NCI-H345 treated with DMSO at 0.1 percent for 48 hours (cell line): ENCODE measurements around the gene GGA3.

Source experiments
- DNase-seq: peaks from one replicate; lab custom pipeline; 2025; ENCODE audit not compliant: unreplicated experiment; lab: John Stamatoyannopoulos, UW

GGA3 gene

GRCh38 chr17:75250009-75250471 lies 11.4 kb downstream of the GGA3 start:
- DNase-seq, result no peak

DNA sequence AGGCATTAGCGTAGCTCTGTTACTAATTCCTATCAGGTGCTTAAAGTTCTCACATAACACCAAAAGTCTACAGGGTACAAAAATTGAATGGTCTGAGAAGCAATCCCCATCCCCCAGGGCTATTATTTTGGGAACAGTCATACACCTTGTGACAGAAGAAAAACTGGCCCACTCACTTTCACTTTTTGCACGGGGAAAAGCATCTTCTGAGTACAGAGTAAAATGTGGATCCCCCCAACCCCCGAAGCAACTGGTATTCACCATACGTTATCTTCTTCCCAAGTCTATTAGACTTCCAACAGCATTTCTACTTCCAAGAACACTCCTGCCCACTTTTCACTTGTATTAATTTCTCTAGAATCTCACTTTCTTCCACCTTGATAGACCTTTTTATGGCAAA lies 11.8 kb downstream of the GGA3 start:
- DNase-seq, result no peak

DNA sequence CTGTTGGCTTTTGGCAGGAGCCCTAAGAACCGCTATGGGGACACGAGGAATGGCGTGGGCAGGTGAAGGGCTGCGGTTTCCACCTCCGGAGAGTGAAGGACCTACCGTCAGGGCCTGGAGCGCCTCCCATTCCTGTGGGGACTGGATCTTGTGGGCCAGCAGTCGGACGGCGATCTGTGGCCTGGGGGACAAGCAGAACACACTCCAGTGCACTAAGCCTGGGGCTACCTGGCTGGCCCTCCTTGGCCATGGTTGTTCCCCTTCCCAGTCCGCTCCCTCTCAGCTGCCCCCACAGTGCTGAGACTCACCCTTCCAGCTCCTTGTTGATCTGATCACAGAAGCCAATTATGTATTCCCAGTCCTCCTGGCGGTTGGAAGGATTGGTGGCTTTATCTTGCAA lies 15.0 kb downstream of the GGA3 start:
- DNase-seq, result no peak

DNA sequence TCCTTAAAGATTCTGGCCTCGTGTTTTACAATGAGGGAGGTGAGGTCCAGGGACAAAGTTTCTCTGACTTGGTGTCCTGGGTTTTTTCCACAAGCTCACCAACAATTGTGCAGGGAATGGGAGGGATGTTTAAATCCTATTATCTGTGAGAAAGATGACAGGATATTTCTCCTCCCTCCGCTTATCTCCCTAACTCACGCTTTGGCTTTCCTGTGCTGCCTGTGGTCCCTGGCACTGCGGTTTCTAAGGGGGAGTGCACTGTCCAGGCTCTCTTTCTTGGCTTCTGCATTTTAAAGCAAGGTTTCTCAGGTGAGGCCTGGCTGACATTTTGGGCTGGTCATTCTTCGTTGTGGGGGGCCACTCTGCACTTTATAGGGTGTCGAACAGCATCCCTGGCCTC lies 16.4 kb downstream of the GGA3 start:
- DNase-seq, result no peak

GRCh38 chr17:75244133-75244866 lies 17.1 kb downstream of the GGA3 start:
- no peak for DNase-seq

DNA sequence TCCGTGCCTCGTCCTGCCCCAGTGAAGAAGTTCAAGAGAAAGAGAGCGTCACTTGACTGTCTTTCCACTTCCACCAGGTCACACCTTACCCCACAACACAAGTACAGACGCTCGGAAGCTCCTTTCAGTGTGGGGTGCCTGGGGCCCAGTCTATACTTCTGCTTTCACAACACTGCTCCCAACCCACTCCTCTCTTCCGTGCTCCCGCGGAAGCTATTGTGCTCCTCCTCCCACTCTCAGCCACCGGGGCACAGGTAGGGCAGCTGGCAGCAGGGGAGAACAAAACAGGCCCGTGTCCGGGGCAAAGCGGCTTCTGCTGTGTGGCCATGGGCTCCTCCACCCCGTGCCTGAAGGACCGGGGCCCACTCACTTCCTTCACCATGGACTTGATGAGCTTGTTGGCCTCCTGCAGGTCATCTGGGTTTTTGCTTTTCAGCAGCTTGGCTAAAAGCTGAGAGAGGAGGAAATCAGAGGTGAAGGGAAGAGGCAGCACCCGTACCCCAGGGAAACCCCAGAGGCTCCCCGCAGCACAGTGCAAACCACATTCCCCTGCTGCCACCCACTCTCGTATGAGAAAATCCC lies 18.9 kb downstream of the GGA3 start:
- no peak for DNase-seq

GRCh38 chr17:75241996-75242460 lies 19.4 kb downstream of the GGA3 start:
- DNase-seq, result no peak

DNA sequence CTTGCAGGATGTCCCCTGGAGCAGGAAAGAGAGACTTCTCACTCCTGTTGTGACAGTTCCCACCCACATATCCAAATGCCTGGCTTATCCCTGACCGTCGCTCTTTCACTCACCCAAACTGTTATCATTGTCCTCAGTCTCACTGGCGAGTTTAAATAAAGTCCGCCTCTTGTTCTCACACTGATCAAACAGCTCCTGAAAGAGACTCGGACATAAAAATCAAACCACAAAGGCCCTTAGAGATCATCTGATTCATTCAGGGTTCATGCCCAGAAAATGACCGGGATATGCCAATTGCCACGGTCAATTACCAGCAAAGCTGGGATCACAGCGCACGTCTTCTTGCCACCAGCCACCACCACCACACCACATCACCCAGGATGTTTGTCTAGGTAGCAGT lies 19.9 kb downstream of the GGA3 start:
- DNase-seq, result no peak

DNA sequence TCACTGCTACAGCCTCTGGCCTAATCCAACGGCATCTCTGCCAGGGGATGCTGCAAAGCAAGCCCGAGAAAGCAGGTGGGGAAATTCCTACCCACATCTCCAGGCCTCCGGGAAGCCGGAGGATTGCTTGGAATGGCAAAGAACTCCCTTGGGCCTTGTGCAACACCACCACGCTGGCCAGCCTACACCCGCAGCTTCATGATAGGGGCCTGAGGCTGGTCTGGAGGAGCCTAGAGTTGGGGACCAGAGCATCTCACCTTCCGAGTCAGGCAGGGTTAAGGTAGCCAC lies 20.3 kb downstream of the GGA3 start:
- no peak for DNase-seq

GRCh38 chr17:75240394-75241142 lies 20.8 kb downstream of the GGA3 start:
- DNase-seq, result no peak

- DNase-seq, result no peak
These were observed 21.5 kb downstream of the GGA3 start for GRCh38 chr17:75239778-75240393.

GRCh38 chr17:75239214-75239613 lies 22.2 kb downstream of the GGA3 start:
- DNase-seq, result no peak

- DNase-seq, result peak; percentile 39
These were observed 22.7 kb downstream of the GGA3 start for GRCh38 chr17:75238684-75239191.

DNA sequence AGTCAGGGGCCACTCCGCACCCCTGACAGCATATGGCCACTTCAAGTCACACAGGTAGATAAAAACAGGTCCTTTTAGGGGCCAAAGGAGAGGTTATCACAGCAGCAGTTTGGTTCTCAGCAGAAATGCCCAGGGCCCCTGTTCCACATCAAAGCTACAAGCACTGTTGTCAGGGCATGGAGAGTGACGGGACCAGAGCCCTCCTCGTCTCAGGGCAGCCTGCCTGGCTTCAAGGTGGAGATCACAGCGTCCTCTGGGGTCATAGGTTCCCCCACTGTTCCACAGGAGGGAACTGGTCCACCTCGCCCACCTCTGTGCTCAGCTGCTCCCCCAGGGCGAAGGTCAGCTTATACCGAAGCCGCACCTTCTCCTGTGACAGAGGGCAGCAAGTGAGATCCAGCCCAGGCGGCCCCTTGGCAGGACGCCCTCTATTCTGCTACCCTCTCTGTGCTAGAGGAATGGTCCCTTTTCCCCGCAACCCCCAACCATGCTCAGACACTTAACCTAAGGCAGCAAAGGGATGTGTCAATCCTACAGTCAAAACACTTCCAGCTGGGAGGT lies 23.3 kb downstream of the GGA3 start:
- no peak for DNase-seq

DNA sequence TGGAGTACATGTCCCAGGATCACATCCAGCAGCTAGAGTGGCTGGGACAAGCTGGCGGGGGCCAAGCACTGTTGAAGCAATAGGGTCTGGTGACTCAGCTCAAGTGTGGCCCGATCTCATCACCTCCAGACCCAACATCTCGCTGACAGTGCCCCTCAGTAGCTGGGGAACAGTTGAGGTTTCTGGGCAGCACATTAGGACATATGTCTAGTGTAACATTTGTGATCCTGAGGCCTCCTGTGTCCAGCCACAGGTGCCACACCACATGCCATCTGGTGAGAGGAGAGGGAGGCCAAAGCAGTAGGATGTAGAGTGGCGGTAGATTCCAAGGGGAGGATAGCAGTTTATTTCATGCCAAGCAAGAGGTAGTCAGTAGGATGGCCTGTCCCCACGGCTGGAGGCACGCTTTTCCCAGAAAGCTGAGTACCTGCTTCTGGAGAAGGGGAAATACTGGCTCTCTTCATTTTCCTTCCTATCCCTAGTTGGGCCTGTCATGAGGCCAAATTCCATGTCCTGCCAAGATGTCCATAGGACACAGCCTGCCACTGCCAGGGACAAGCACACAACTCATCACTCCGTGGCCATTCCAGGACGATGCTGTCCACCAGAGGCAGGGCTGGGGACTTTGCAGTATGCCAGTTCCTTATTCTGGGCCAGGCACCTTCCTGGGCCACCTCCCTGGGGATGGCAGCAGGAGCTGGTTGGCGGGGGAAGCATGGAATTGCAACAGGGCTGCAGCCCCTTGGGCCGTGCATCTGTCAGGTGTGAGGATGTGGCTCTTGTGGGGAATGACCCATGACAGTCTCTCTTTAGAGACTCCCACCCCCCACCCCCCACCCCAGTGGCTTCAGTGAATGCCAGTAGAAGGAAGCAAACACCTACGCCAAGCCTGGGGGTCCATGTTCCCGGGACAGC lies 24.0 kb downstream of the GGA3 start:
- DNase-seq, result no peak

DNA sequence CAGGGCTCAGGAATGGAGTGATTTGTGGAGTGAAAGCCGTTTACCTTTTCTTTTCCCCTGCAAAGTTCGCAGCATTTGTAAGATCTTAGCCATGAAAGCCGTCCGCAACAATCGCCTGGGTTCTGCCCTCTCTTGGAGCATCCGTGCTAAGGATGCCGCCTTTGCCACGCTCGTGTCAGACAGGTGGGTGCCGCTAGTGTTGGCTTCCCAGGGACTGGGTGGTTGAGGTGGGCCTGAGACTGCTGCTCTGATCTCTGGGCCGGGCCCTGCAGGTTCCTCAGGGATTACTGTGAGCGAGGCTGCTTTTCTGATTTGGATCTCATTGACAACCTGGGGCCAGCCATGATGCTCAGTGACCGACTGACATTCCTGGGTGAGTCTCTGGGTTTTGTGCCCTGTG lies 28.6 kb downstream of the GGA3 start:
- no peak for DNase-seq

DNA sequence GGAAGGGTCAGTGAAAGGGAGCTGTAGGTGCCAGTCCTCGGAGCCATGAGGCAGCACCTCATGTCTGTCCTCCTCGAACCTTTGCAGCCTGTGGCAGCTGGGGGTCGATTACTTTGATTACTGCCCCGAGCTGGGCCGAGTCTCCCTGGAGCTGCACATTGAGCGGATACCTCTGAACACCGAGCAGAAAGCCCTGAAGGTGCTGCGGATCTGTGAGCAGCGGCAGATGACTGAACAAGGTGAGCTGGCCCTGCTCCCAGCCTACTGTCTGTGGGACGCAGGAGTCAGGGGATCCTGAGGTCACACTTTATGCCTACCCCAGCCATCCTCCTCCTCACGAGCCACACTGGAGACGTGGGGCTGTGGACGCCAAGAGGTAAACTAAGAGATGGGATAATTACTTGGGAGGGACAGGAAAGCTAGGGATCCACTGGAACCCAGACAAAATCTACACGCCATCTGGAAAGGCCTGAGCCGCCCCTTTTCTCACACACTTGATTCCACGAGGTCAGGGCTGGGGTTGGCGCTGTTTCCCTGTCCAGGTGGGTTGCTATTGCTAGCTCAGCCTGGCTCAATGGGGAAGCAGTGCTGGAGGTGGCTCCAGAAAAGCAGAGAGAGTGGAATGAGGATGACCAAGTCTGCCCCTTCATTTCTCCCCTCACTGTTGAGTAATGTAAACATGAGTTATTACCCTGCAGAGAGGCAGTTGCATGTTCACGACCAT lies 29.5 kb downstream of the GGA3 start:
- DNase-seq, result no peak

- DNase-seq, result no peak
These were observed 30.3 kb downstream of the GGA3 start for GRCh38 chr17:75231071-75231470.

DNA sequence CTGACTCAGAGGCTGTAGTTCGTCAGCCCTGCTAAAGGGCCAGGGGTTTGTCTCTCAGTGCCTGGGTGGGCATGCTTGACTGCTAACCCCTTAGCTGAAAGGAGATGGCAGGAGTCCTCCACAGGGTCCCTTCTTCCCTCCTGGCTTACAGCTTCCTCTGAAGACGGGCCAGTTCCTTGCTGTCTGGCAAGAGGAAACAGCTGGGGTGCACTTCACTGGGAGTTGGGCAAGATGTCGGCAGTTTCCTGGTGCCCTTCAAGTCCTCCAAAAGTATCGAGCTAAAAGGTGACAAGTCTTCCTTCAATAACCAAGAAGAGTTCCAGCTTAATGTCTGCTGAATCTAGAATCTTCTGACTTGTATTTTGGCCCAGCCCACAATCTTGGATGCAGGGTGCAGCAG lies 32.6 kb downstream of the GGA3 start:
- no peak for DNase-seq

DNA sequence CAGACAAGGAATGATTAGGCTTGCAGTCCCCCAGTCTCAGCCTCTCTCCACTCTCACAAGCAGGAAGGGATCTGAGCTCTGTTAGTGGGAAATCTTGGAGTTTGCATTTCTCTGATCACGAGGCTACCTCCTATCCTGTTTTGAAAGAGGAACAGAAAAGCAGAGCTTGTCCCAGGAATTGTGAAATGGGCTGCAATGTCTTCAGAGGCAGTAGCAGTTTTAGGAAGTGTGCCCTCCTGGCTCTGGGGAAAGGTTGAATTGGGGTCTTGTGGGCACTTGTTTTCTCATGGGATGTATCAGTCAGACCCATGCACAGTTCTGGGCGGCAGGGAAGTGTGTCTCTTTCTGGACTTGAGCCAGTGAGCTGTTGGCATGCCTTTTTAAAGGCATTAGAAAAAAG lies 33.1 kb downstream of the GGA3 start:
- DNase-seq, result no peak
